Measurements from ENCODE around the gene RGS7. TPM values are rescaled to one million over a fixed set of nuclear protein-coding genes. Genes with fewer than 3 reads are reported as not detected.
"Not testable (repeated sequence)": the region's sequence is repeated elsewhere in the genome, so short reads cannot be mapped to it uniquely, and the experiment has no call there.

Gene RGS7
- total and polyA plus RNA-seq, 5 experiments from 2014 or later: not detected

- H3K27ac Mint-ChIP-seq: no peak overlapping the region
- H3K9me3 Mint-ChIP-seq: peaks cover 0 to 23% (median 6%) of the 10 kb centered on the region in 9 donors
- H3K36me3 Mint-ChIP-seq: no peaks in the 10 kb centered on the region
- ATAC-seq (no peak), DNase-seq (no peak)
- no peaks in the 10 kb centered on the region for H3K4me1 Mint-ChIP-seq
- no peak overlapping the region for H3K4me3 Mint-ChIP-seq
- POLR2A ChIA-PET: no interaction called here
- no peaks in the 10 kb centered on the region for H3K27me3 Mint-ChIP-seq
Measured at GRCh38 chr1:241166625-241167024, 190.4 kb downstream of the RGS7 start.

- H3K4me1 Mint-ChIP-seq, POLR2A ChIA-PET, ATAC-seq, H3K27me3 Mint-ChIP-seq, H3K36me3 Mint-ChIP-seq, H3K4me3 Mint-ChIP-seq, DNase-seq, H3K27ac Mint-ChIP-seq: not testable (repeated sequence)
- peaks cover 0 to 20% (median 4%) of the 10 kb centered on the region in 9 donors for H3K9me3 Mint-ChIP-seq
Measured at GRCh38 chr1:241165256-241165655, 191.7 kb downstream of the RGS7 start.

- Mint-ChIP-seq H3K27ac (no peak overlapping the region), H3K27me3 (no peaks in the 10 kb centered on the region), H3K36me3 (no peaks in the 10 kb centered on the region), H3K4me3 (no peak overlapping the region), H3K9me3 (peaks cover 0 to 25% (median 4%) of the 10 kb centered on the region in 9 donors), H3K4me1 (no peaks in the 10 kb centered on the region)
- no peak for DNase-seq
- ATAC-seq: no peak
- POLR2A ChIA-PET: no interaction called here
Measured at GRCh38 chr1:241163363-241163762, 193.6 kb downstream of the RGS7 start.

GRCh38 chr1:241161188-241161689 lies 195.8 kb downstream of the RGS7 start:
- peaks cover 0 to 21% (median 3%) of the 10 kb centered on the region in 9 donors for H3K9me3 Mint-ChIP-seq
- POLR2A ChIA-PET: no interaction called here
- no peak overlapping the region for H3K4me3 Mint-ChIP-seq
- ATAC-seq (no peak), DNase-seq (no peak)
- no peak overlapping the region for H3K27ac Mint-ChIP-seq
- H3K27me3 Mint-ChIP-seq: no peaks in the 10 kb centered on the region
- H3K4me1 Mint-ChIP-seq: peaks cover 0 to 1% (median 0%) of the 10 kb centered on the region in 4 donors
- no peaks in the 10 kb centered on the region for H3K36me3 Mint-ChIP-seq

- H3K4me1 Mint-ChIP-seq: peaks cover 0 to 3% (median 0%) of the 10 kb centered on the region in 4 donors
- H3K36me3 Mint-ChIP-seq: no peaks in the 10 kb centered on the region
- no peak overlapping the region for H3K27ac Mint-ChIP-seq
- POLR2A ChIA-PET: no interaction called here
- ATAC-seq (no peak), DNase-seq (no peak)
- H3K4me3 Mint-ChIP-seq: no peak overlapping the region
- H3K9me3 Mint-ChIP-seq: peaks cover 2 to 32% (median 8%) of the 10 kb centered on the region in 9 donors
- H3K27me3 Mint-ChIP-seq: peaks cover 0 to 11% (median 0%) of the 10 kb centered on the region in 5 donors
Measured at GRCh38 chr1:241157435-241157834, 199.6 kb downstream of the RGS7 start.

- Mint-ChIP-seq H3K4me1 (peaks cover 0 to 3% (median 0%) of the 10 kb centered on the region in 4 donors), H3K9me3 (peaks cover 2 to 32% (median 8%) of the 10 kb centered on the region in 9 donors), H3K4me3 (no peak overlapping the region), H3K27me3 (peaks cover 0 to 11% (median 0%) of the 10 kb centered on the region in 5 donors), H3K36me3 (no peaks in the 10 kb centered on the region), H3K27ac (no peak overlapping the region)
- no peak for ATAC-seq
- DNase-seq: no peak
- POLR2A ChIA-PET: no interaction called here
Measured at GRCh38 chr1:241156231-241156965, 200.6 kb downstream of the RGS7 start.

GRCh38 chr1:241145881-241146280 lies 211.1 kb downstream of the RGS7 start:
- Mint-ChIP-seq H3K4me1 (no peaks in the 10 kb centered on the region), H3K27ac (no peak overlapping the region), H3K9me3 (peaks cover 0 to 27% (median 6%) of the 10 kb centered on the region in 9 donors), H3K4me3 (no peak overlapping the region), H3K36me3 (no peaks in the 10 kb centered on the region), H3K27me3 (peaks cover 0 to 9% (median 0%) of the 10 kb centered on the region in 5 donors)
- POLR2A ChIA-PET: no interaction called here
- DNase-seq (no peak), ATAC-seq (no peak)

- DNase-seq: no peak
- POLR2A ChIA-PET: no interaction called here
- Mint-ChIP-seq H3K27ac (no peak overlapping the region), H3K4me1 (no peaks in the 10 kb centered on the region), H3K27me3 (peaks cover 0 to 1% (median 0%) of the 10 kb centered on the region in 5 donors), H3K4me3 (no peak overlapping the region), H3K9me3 (peaks cover 0 to 22% (median 6%) of the 10 kb centered on the region in 9 donors), H3K36me3 (no peaks in the 10 kb centered on the region)
- ATAC-seq: no peak
Measured at GRCh38 chr1:241143765-241144442, 213.1 kb downstream of the RGS7 start.

- H3K27me3 Mint-ChIP-seq: peaks cover 0 to 1% (median 0%) of the 10 kb centered on the region in 5 donors
- H3K9me3 Mint-ChIP-seq: peaks cover 0 to 22% (median 6%) of the 10 kb centered on the region in 9 donors
- no peaks in the 10 kb centered on the region for H3K4me1 Mint-ChIP-seq
- no peaks in the 10 kb centered on the region for H3K36me3 Mint-ChIP-seq
- H3K27ac Mint-ChIP-seq: no peak overlapping the region
- DNase-seq (no peak), ATAC-seq (no peak)
- no peak overlapping the region for H3K4me3 Mint-ChIP-seq
- POLR2A ChIA-PET: no interaction called here
Measured at GRCh38 chr1:241142493-241142892, 214.5 kb downstream of the RGS7 start.

- H3K9me3 Mint-ChIP-seq: peaks cover 0 to 22% (median 6%) of the 10 kb centered on the region in 9 donors
- POLR2A ChIA-PET: not testable (repeated sequence)
Measured at GRCh38 chr1:241141646-241142045, 215.4 kb downstream of the RGS7 start.

GRCh38 chr1:241140670-241141069 lies 216.3 kb downstream of the RGS7 start:
- DNase-seq: no peak
- Mint-ChIP-seq H3K4me1 (no peaks in the 10 kb centered on the region), H3K36me3 (no peaks in the 10 kb centered on the region), H3K4me3 (no peak overlapping the region), H3K27ac (no peak overlapping the region), H3K9me3 (peaks cover 0 to 22% (median 6%) of the 10 kb centered on the region in 9 donors), H3K27me3 (peaks cover 0 to 2% (median 0%) of the 10 kb centered on the region in 5 donors)
- POLR2A ChIA-PET: no interaction called here
- no peak for ATAC-seq

More at GRCh38 chr1:241141646-241142045, 215.4 kb downstream of the RGS7 start:
- not testable (repeated sequence) for DNase-seq, H3K27ac Mint-ChIP-seq, H3K4me1 Mint-ChIP-seq, H3K36me3 Mint-ChIP-seq, ATAC-seq, H3K4me3 Mint-ChIP-seq, H3K27me3 Mint-ChIP-seq

- Mint-ChIP-seq H3K9me3 (peaks cover 0 to 21% (median 10%) of the 10 kb centered on the region in 9 donors), H3K27ac (no peak overlapping the region), H3K4me3 (no peak overlapping the region), H3K27me3 (peaks cover 0 to 2% (median 0%) of the 10 kb centered on the region in 5 donors), H3K36me3 (peaks cover 0 to 5% (median 0%) of the 10 kb centered on the region in 3 donors), H3K4me1 (no peaks in the 10 kb centered on the region)
- POLR2A ChIA-PET: no interaction called here
- DNase-seq: no peak
- ATAC-seq: no peak
Measured at GRCh38 chr1:241139047-241139446, 218.0 kb downstream of the RGS7 start.

GRCh38 chr1:241138248-241138647 lies 218.8 kb downstream of the RGS7 start:
- Mint-ChIP-seq H3K27me3 (peaks cover 0 to 2% (median 0%) of the 10 kb centered on the region in 5 donors), H3K9me3 (peaks cover 0 to 23% (median 9%) of the 10 kb centered on the region in 9 donors), H3K4me1 (no peaks in the 10 kb centered on the region), H3K4me3 (no peak overlapping the region), H3K27ac (peak overlapping the region in 1 of 10 donors; percentile 21), H3K36me3 (peaks cover 0 to 5% (median 0%) of the 10 kb centered on the region in 3 donors)
- no peak for ATAC-seq
- DNase-seq: no peak
- POLR2A ChIA-PET: no interaction called here
